ENCODE results near the gene RBP4. TPM values are rescaled to one million over a fixed set of nuclear protein-coding genes. Genes with fewer than 3 reads are reported as not detected.
A peak's percentile ranks its signal among the peaks of the same experiment; 100 is the strongest.

The RBP4 gene
- total RNA-seq, 1 donor from 2014 or later: 36.8 TPM

GRCh38 chr10:93593254-93593653 lies 7.8 kb downstream of the RBP4 start:
- H3K4me1 ChIP-seq: no peaks in the 10 kb centered on the region
- no peak overlapping the region for H3K4me3 ChIP-seq
- no peaks in the 10 kb centered on the region for H3K9me3 ChIP-seq
- no peak overlapping the region for H3K27ac ChIP-seq
- DNase-seq (ENCODE audit: extremely low spot score in 2 of 2): no peak
- no peak for TF ChIP-seq POLR2A (IDR thresholded peaks at IDR 0.05)
- H3K27me3 ChIP-seq: no peaks in the 10 kb centered on the region
- H3K36me3 ChIP-seq: no peaks in the 10 kb centered on the region
- intact Hi-C loops (cut with DNase I): no loop called here

- TF ChIP-seq POLR2AphosphoS5 (IDR thresholded peaks at IDR 0.05; ENCODE audit: insufficient read depth in 1 of 2, low read depth in 1 of 2) (peak in 1 of 2 donors; percentile 53), POLR2A (IDR thresholded peaks at IDR 0.05) (no peak)
- DNase-seq (ENCODE audit: extremely low spot score in 2 of 2): no peak
- intact Hi-C loops (cut with DNase I): no loop called here
These were observed 9.8 kb downstream of the RBP4 start for GRCh38 chr10:93591065-93591808.

GRCh38 chr10:93590638-93591037 lies 10.4 kb downstream of the RBP4 start:
- H3K27ac ChIP-seq: no peak overlapping the region
- no peak for DNase-seq (ENCODE audit: extremely low spot score in 2 of 2)
- no peaks in the 10 kb centered on the region for H3K9me3 ChIP-seq
- TF ChIP-seq, protein P1, sequence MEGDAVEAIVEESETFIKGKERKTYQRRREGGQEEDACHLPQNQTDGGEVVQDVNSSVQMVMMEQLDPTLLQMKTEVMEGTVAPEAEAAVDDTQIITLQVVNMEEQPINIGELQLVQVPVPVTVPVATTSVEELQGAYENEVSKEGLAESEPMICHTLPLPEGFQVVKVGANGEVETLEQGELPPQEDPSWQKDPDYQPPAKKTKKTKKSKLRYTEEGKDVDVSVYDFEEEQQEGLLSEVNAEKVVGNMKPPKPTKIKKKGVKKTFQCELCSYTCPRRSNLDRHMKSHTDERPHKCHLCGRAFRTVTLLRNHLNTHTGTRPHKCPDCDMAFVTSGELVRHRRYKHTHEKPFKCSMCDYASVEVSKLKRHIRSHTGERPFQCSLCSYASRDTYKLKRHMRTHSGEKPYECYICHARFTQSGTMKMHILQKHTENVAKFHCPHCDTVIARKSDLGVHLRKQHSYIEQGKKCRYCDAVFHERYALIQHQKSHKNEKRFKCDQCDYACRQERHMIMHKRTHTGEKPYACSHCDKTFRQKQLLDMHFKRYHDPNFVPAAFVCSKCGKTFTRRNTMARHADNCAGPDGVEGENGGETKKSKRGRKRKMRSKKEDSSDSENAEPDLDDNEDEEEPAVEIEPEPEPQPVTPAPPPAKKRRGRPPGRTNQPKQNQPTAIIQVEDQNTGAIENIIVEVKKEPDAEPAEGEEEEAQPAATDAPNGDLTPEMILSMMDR (IDR thresholded peaks at IDR 0.05): no peak
- TF ChIP-seq POLR2AphosphoS5 (IDR thresholded peaks at IDR 0.05; ENCODE audit: insufficient read depth in 1 of 2, low read depth in 1 of 2): no peak
- no peak for TF ChIP-seq POLR2A (IDR thresholded peaks at IDR 0.05)
- intact Hi-C loops (cut with DNase I): no loop called here
- H3K4me3 ChIP-seq: no peak overlapping the region
- no peaks in the 10 kb centered on the region for H3K27me3 ChIP-seq
- H3K36me3 ChIP-seq: no peaks in the 10 kb centered on the region
- H3K4me1 ChIP-seq: no peaks in the 10 kb centered on the region

More at GRCh38 chr10:93591065-93591808, 9.8 kb downstream of the RBP4 start:
- Histone ChIP-seq H3K4me1 (no peaks in the 10 kb centered on the region), H3K4me3 (no peak overlapping the region), H3K36me3 (no peaks in the 10 kb centered on the region), H3K27me3 (no peaks in the 10 kb centered on the region), H3K27ac (no peak overlapping the region), H3K9me3 (no peaks in the 10 kb centered on the region)

DNA sequence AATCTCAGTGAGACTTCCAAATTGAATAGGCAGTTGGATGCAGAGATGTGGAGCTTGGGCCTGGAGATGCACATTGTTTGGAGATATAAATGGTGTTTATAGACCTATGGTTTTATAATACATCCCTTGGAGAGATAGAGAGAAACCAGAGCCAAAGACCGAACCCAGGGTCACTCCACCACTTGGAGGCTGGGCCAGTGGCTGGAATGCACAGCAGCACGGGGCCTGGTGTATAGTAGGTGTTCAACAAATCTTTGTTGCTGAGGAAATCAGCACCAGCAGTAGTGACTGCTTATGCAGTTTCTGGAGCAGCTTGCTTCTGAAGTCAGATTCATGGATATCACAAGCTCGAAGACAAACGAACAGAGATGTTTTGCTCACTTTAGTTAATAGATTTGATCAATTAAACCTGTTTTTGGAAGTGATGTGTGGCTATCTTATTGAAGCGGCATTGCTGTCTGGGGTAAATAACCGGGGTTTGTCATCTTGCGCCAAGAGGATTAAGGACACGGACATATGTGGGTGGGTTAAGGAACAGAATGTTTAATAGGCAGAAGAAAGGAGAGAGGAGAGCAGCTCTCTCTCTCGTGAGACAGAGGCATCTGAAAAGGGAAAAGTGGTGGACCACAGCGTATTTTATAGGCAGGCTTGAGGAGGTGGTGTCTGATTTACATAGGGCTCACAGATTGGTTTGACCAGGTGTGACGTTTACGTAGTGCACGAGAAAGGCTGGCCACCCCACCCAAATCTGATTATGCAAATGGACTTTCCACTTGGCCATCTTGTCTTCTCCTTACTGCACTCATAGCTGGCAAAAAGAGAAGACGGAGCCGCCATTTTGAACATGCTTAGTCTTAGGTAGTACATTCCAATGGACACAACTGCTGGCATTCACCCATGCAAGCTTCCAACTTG lies 11.1 kb downstream of the RBP4 start:
- Histone ChIP-seq H3K4me3 (no peak overlapping the region), H3K4me1 (no peaks in the 10 kb centered on the region), H3K27ac (no peak overlapping the region), H3K27me3 (no peaks in the 10 kb centered on the region), H3K9me3 (no peaks in the 10 kb centered on the region), H3K36me3 (no peaks in the 10 kb centered on the region)
- DNase-seq (ENCODE audit: extremely low spot score in 2 of 2): no peak
- intact Hi-C loops (cut with DNase I): no loop called here
- TF ChIP-seq POLR2A (IDR thresholded peaks at IDR 0.05): no peak
- TF ChIP-seq, protein P1 (IDR thresholded peaks at IDR 0.05): no peak

DNA sequence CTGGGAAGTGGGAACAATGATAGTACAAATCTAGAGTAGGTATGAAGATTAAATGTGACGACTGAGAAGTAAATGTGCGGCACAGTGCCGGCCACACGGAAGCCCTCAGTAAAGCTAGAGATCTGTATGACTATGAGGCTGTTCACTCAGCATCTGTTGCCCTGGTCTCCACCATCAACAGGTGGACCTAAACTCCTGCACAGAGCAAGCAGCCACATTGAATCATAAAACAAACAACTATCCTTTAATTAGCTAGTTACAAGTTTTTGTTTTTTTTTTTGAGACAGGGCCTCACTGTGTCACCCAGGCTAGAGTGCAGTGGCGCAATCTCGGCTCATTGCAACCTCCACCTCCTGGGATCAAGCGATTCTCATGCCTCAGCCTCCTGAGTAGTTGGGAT lies 16.6 kb downstream of the RBP4 start:
- H3K27ac ChIP-seq: no peak overlapping the region
- H3K27me3 ChIP-seq: no peaks in the 10 kb centered on the region
- no peaks in the 10 kb centered on the region for H3K9me3 ChIP-seq
- TF ChIP-seq POLR2AphosphoS5 (IDR thresholded peaks at IDR 0.05; ENCODE audit: insufficient read depth in 1 of 2, low read depth in 1 of 2) (no peak), POLR2A (IDR thresholded peaks at IDR 0.05) (no peak)
- TF ChIP-seq, protein P1 (IDR thresholded peaks at IDR 0.05): no peak
- intact Hi-C loops (cut with DNase I): no loop called here
- H3K4me3 ChIP-seq: no peak overlapping the region
- no peaks in the 10 kb centered on the region for H3K36me3 ChIP-seq
- DNase-seq (ENCODE audit: extremely low spot score in 2 of 2): no peak
- no peaks in the 10 kb centered on the region for H3K4me1 ChIP-seq
